GM18868 (cell line): Measurements from ENCODE around the gene C2orf92.

Source experiments
- ATAC-seq: cut with Tn5 transposase; IDR thresholded peaks from one replicate; pipeline ENCODE4 v1.9.1; 2021; ENCODE audit warnings: mild to moderate bottlenecking, moderate library complexity; ENCODE audit not compliant: unreplicated experiment

Gene C2orf92

GRCh38 chr2:97712693-97713295 lies 43.3 kb downstream of the C2orf92 start:
- no peak for ATAC-seq

- ATAC-seq, result no peak
Observed at GRCh38 chr2:97713296-97714083, 44.0 kb downstream of the C2orf92 start, which contains the start of gene ZAP70. TSS of gene ZAP70 (plus strand) at chr2:97713576. CDS start at chr2:97724037, 10,461 bp downstream.

- no peak for ATAC-seq
Observed at GRCh38 chr2:97714084-97714949, 44.8 kb downstream of the C2orf92 start.

GRCh38 chr2:97714950-97715652 lies 45.6 kb downstream of the C2orf92 start:
- ATAC-seq, result no peak

- no peak for ATAC-seq
Observed at GRCh38 chr2:97715951-97716694, 46.6 kb downstream of the C2orf92 start.

GRCh38 chr2:97716695-97717612 lies 47.4 kb downstream of the C2orf92 start:
- ATAC-seq, result no peak

- no peak for ATAC-seq
Observed at GRCh38 chr2:97717613-97717995, 48.1 kb downstream of the C2orf92 start.

GRCh38 chr2:97718051-97718882 lies 48.8 kb downstream of the C2orf92 start:
- ATAC-seq, result peak; percentile 52

GRCh38 chr2:97718942-97719341 lies 49.4 kb downstream of the C2orf92 start:
- no peak for ATAC-seq

- no peak for ATAC-seq
Observed at GRCh38 chr2:97719362-97720155, 50.0 kb downstream of the C2orf92 start.

GRCh38 chr2:97720746-97721145 lies 51.2 kb downstream of the C2orf92 start:
- no peak for ATAC-seq

- ATAC-seq, result no peak
Observed at GRCh38 chr2:97722227-97722626, 52.7 kb downstream of the C2orf92 start.

- no peak for ATAC-seq
Observed at GRCh38 chr2:97723156-97724072, 53.9 kb downstream of the C2orf92 start.

- no peak for ATAC-seq
Observed at GRCh38 chr2:97724073-97724410, 54.5 kb downstream of the C2orf92 start.

GRCh38 chr2:97724501-97724900 lies 55.0 kb downstream of the C2orf92 start:
- ATAC-seq, result no peak

- ATAC-seq, result no peak
Observed at GRCh38 chr2:97724946-97725688, 55.6 kb downstream of the C2orf92 start.
